ENCODE measurements around the gene FNDC3B. TPM values are rescaled to one million over a fixed set of nuclear protein-coding genes. Genes with fewer than 3 reads are reported as not detected.

The FNDC3B gene
- total RNA-seq, 2 donors from 2014 or later: 80.6 to 107 TPM

DNA sequence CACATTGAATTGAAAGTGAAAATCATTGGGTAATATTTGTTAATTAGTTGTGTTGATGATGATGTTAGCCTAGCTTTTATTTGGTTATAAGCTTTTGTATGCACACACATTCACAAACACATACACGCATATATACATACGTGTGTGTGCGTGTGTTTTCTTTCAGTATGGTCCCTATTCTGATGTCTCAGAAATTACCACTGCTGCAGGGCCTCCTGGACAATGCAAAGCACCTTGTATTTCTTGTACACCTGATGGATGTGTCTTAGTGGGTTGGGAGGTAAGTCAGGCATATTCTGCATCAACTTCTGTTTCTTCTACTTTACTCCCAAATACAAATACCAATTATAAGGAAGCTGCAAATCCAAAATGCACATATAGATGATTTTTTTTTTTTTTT is 306.8 kb downstream of the FNDC3B start:
- Histone ChIP-seq H3K9ac (ENCODE audit: extremely low read depth, low read length, poor library complexity, severe bottlenecking) (no peak overlapping the region), H3K27me3 (ENCODE audit: control insufficient read depth, insufficient read depth, low read length, poor library complexity, severe bottlenecking) (no peaks in the 10 kb centered on the region), H3K4me3 (ENCODE audit: low read length) (no peak overlapping the region), H3K36me3 (ENCODE audit: control insufficient read depth, insufficient read depth, low read length) (peaks cover 96% of the 10 kb centered on the region), H3K4me1 (ENCODE audit: control insufficient read depth, insufficient read depth, low read length) (no peaks in the 10 kb centered on the region), H3K9me3 (ENCODE audit: control insufficient read depth, low read length) (no peaks in the 10 kb centered on the region), H3K27ac (ENCODE audit: low read depth, low read length) (no peak overlapping the region)
- no peaks in the 10 kb centered on the region for H3K4me1 Mint-ChIP-seq
- WGBS, 2 experiments (ENCODE audit: insufficient coverage in 1 of 2, insufficient read length in 1 of 2): 50 to 67% methylated on average over 2 to 3 of the region's 3 CpGs
- H3K4me3 Mint-ChIP-seq: no peak overlapping the region
- no peak for DNase-seq
- H3K9me3 Mint-ChIP-seq: no peaks in the 10 kb centered on the region
- TF ChIP-seq, protein P1, sequence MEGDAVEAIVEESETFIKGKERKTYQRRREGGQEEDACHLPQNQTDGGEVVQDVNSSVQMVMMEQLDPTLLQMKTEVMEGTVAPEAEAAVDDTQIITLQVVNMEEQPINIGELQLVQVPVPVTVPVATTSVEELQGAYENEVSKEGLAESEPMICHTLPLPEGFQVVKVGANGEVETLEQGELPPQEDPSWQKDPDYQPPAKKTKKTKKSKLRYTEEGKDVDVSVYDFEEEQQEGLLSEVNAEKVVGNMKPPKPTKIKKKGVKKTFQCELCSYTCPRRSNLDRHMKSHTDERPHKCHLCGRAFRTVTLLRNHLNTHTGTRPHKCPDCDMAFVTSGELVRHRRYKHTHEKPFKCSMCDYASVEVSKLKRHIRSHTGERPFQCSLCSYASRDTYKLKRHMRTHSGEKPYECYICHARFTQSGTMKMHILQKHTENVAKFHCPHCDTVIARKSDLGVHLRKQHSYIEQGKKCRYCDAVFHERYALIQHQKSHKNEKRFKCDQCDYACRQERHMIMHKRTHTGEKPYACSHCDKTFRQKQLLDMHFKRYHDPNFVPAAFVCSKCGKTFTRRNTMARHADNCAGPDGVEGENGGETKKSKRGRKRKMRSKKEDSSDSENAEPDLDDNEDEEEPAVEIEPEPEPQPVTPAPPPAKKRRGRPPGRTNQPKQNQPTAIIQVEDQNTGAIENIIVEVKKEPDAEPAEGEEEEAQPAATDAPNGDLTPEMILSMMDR (conservative IDR thresholded peaks at IDR 0.05): no peak
- H3K27ac Mint-ChIP-seq: no peak overlapping the region
- peaks cover 71% of the 10 kb centered on the region for H3K36me3 Mint-ChIP-seq (ENCODE audit: low read depth)
- H3K27me3 Mint-ChIP-seq (ENCODE audit: insufficient read depth): no peaks in the 10 kb centered on the region

DNA sequence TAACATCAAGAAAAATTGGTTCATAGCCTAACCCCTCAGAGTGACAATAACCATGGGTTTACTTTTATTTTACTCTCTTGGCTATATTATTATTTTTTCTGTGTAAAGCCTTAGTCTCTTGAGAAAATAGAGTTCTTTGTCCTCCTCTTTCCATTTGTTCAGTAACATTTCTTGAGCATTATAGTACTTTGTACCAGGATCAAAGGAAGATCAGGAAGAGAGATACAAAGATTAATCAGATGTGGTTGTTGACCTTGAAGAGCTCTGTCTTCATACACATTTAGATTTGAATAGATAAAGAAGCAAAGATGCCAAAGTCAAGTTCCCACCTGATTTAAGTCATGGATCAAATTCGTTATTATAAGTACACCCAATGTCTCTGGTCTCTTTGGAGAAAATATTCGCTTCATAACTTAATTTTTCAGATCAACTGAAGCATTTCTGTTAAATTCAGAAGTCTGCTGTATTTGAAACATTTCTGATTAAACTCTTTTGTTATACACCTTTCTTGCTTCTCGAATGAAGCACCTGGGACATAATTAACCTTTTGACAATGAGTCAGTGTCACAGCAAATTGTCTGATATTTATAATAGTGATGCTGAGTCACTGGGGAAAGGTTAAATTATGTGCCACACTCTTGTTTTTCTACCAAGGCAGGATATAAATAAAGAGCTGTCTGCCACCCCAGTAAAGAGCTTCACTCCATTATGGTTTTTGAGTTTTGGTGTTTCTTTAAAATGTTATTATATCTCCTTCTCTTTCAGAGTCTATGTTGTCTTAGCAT is 308.7 kb downstream of the FNDC3B start:
- Histone ChIP-seq H3K27ac (ENCODE audit: low read depth, low read length) (no peak overlapping the region), H3K27me3 (ENCODE audit: control insufficient read depth, insufficient read depth, low read length, poor library complexity, severe bottlenecking) (no peaks in the 10 kb centered on the region), H3K9me3 (ENCODE audit: control insufficient read depth, low read length) (no peaks in the 10 kb centered on the region), H3K9ac (ENCODE audit: extremely low read depth, low read length, poor library complexity, severe bottlenecking) (no peak overlapping the region), H3K4me1 (ENCODE audit: control insufficient read depth, insufficient read depth, low read length) (no peaks in the 10 kb centered on the region), H3K4me3 (ENCODE audit: low read length) (no peak overlapping the region), H3K36me3 (ENCODE audit: control insufficient read depth, insufficient read depth, low read length) (peaks cover 95% of the 10 kb centered on the region)
- TF ChIP-seq, protein P1 (conservative IDR thresholded peaks at IDR 0.05): no peak
- H3K27me3 Mint-ChIP-seq (ENCODE audit: insufficient read depth): no peaks in the 10 kb centered on the region
- DNase-seq: no peak
- H3K9me3 Mint-ChIP-seq: no peaks in the 10 kb centered on the region
- H3K4me1 Mint-ChIP-seq: no peaks in the 10 kb centered on the region
- 93 to 94% methylated on average over 3 of the region's 3 CpGs for WGBS, 2 experiments (ENCODE audit: insufficient coverage in 1 of 2, insufficient read length in 1 of 2)
- H3K27ac Mint-ChIP-seq: no peak overlapping the region
- H3K36me3 Mint-ChIP-seq (ENCODE audit: low read depth): peaks cover 70% of the 10 kb centered on the region
- H3K4me3 Mint-ChIP-seq: no peak overlapping the region

DNA sequence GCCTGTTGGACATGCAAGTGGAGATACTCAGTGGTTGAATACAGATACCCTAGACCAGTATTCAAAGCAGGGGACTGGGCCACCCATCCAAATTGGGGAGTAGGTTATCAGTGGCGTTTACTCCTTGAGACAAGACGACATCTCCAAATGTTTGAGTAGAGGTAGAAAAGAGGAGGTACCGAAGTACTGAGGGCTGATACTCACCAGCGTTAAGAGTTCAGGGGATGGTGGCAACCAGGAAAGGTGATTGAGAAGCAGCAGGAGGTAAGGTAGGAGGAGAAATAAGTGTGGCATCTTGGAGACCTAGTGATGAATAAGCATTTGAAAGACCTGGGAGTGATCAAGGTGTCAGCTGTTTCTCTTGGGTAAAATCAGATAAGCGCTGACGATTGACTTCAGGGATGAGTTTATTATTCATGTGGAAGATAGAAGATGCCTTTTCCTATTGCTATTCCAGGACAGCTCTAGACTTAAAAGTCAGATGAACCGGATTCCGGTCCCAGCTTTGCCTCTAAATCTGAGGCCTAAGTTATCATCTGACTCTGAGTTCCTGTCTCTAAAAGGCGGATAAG is 312.6 kb downstream of the FNDC3B start:
- H3K9me3 ChIP-seq (ENCODE audit: control insufficient read depth, low read length): no peaks in the 10 kb centered on the region
- Mint-ChIP-seq H3K4me3 (no peak overlapping the region), H3K4me1 (no peaks in the 10 kb centered on the region), H3K9me3 (no peaks in the 10 kb centered on the region), H3K36me3 (ENCODE audit: low read depth) (peaks cover 72% of the 10 kb centered on the region), H3K27me3 (ENCODE audit: insufficient read depth) (no peaks in the 10 kb centered on the region), H3K27ac (peak overlapping the region; percentile 22)
- no peak overlapping the region for H3K27ac ChIP-seq (ENCODE audit: low read depth, low read length)
- H3K27me3 ChIP-seq (ENCODE audit: control insufficient read depth, insufficient read depth, low read length, poor library complexity, severe bottlenecking): no peaks in the 10 kb centered on the region
- TF ChIP-seq, protein P1 (conservative IDR thresholded peaks at IDR 0.05): no peak
- peaks cover 92% of the 10 kb centered on the region for H3K36me3 ChIP-seq (ENCODE audit: control insufficient read depth, insufficient read depth, low read length)
- no peak overlapping the region for H3K4me3 ChIP-seq (ENCODE audit: low read length)
- 96 to 100% methylated on average over 7 to 9 of the region's 9 CpGs for WGBS, 2 experiments (ENCODE audit: insufficient coverage in 1 of 2, insufficient read length in 1 of 2)
- DNase-seq: no peak
- no peak overlapping the region for H3K9ac ChIP-seq (ENCODE audit: extremely low read depth, low read length, poor library complexity, severe bottlenecking)
- no peaks in the 10 kb centered on the region for H3K4me1 ChIP-seq (ENCODE audit: control insufficient read depth, insufficient read depth, low read length)

Measured in endodermal cell (in vitro differentiated cells).